GM12892 (cell line): ENCODE results near the gene SPEF1.

Experiments used
- DNase-seq: peaks from one replicate; pipeline ENCODE4 v3.0.0; 2011; ENCODE audit not compliant: insufficient read length
- FAIRE-seq: peaks from 2 replicates; lab custom pipeline; 2011; peaks lifted over from hg19 to GRCh38; lab: Jason Lieb, UNC
- POLR2A ChIP-seq: IDR thresholded peaks from 2 replicates; pipeline ENCODE4 v1.6.1; 2011; ENCODE audit warnings: low read depth, low read length, control low read depth
- POLR2AphosphoS5 ChIP-seq: IDR thresholded peaks from 2 replicates; pipeline ENCODE4 v1.6.1; 2011; ENCODE audit warnings: low read depth, low read length, control low read depth
- TAF1 ChIP-seq: IDR thresholded peaks from 2 replicates; pipeline ENCODE4 v1.6.1; 2011; ENCODE audit warnings: low read depth, mild to moderate bottlenecking, control low read depth, low read length, borderline replicate concordance

The SPEF1 gene

GRCh38 chr20:3749087-3749688, 32.1 kb downstream of the SPEF1 start:
- DNase-seq (no peak), FAIRE-seq (no peak)
- TF ChIP-seq POLR2AphosphoS5 (no peak), TAF1 (no peak), POLR2A (no peak)

DNA sequence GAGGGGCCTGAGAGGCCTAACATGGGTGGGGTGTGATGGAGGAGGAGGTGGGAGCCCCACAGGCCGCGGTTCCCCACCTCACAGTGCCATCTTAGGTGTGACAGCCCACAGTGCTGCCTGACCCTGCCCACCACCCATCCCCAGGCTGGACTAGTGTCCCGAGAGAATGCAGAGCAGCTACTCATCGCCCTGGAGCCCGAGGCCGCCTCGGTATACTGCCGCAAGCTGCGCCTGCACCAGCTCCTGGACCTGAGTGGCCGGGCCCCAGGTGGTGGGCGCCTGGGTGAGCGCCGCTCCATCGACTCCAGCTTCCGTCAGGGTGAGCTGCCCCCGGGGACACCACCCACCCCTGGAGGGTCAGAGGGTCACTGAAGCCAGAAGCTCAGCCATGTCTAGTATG, 33.2 kb downstream of the SPEF1 start:
- DNase-seq = no peak
- no peak for FAIRE-seq
- no peak for TF ChIP-seq POLR2AphosphoS5
- TF ChIP-seq TAF1 = no peak
- no peak for TF ChIP-seq POLR2A

DNA sequence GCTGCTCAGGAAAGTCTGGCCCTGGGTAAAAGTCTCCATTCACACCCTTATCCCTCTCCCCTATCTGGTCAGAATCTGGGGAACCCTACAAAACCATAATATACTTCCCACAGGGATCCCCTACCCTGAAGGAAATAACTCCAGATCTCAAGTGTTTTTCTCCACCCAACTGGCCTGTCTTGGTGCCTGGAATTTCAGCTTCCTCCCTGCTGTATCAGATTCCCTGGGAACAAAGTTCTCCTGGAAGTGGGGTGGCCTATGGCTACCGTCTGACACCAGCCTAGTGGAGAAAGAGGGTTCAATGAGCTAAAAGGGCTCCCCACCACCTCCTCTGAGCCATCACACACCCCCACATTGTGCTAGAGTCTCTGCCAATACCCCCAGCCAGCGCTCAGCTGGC, 33.8 kb downstream of the SPEF1 start:
- TF ChIP-seq POLR2AphosphoS5 = no peak
- no peak for FAIRE-seq

DNA sequence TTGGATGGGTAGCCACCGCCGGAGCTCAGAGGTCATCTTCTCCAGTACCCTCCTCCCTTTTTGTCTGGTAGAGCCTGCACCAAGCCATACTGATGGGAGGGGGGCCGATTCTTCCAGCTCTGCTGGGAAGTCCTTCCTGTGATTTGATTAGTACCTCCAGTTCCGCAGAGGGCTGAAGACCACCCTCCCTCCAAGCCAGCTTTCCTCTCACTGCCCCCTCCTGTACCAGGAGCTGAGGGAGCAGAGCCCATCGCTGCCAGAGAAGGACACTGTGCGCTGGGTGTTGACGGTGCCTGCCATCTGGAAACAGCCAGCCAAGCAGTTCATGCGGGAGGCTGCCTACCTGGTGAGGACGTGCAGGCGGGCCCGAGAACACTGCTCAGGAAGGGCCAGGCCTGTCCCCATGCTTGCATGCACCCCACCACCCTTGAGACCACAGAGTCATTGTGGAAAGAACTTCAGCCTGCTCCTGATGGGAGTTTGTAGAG, 35.5 kb downstream of the SPEF1 start:
- FAIRE-seq (no peak), DNase-seq (no peak)
- TF ChIP-seq TAF1 (no peak), POLR2A (no peak), POLR2AphosphoS5 (no peak)

More for the DNA sequence above, 33.8 kb downstream of the SPEF1 start:
- no peak for DNase-seq

DNA sequence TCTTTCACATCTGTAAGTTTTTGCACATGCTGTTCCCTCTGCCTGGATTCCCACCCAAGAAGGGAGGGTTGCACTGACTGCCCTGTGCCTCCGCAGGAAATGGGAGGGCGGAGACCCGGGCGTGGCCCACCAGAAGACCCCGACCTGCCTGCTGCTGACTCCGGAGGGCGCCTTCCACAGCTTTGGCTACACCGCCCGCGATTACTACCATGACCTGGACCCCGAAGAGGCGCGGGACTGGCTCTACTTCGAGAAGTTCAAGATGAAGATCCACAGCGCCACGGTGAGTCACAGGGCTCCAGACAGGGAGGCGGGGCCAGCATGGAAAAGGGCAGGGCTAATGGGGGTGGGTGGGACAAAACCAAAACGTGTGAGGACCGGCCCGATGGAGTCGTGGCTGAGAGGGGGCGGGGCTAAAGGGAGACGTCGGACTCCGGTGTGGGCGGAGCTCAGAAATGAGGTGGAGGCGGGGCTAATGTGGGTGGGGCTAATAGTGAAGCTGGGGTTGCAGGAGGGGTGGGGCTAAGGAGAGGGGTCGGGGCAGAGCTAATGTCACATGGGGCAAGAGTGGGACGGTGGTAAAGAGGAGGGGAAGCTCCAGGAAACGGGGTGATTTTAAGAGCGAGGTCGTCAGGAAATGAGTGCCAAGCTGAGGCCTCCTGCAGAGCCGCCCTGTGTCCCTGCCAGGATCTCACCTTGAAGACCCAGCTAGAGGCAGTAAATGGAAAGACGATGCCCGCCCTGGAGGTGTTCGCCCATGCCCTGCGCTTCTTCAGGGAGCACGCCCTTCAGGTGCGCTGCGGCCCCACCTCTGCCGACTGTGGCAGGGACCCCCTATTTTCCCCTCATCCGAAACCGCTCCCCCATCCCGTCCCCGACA, 36.2 kb downstream of the SPEF1 start:
- FAIRE-seq (no peak), DNase-seq (no peak)
- no peak for TF ChIP-seq TAF1
- TF ChIP-seq POLR2AphosphoS5 = no peak
- TF ChIP-seq POLR2A = no peak

- DNase-seq (no peak), FAIRE-seq (no peak)
- TF ChIP-seq POLR2A (no peak), POLR2AphosphoS5 (no peak), TAF1 (no peak)
These were observed 37.2 kb downstream of the SPEF1 start for GRCh38 chr20:3744037-3744436.

DNA sequence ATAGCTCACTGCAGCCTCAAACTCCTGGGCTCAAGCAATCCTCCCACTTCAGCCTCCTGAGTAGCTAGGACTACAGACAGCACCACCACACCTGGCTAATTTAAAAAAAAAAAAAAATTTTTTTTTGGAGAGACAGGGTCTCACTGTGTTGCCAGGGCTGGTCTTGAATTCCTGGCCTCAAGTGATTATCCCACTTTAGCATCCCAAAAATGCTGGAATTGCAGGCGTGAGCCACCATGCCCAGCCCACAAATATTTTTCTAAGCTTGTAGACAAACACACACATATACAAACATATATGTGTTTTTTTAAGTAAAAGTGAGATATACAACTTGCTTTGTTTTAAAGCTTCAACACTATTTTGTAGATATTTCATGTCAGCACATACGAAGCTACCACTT, 38.0 kb downstream of the SPEF1 start:
- no peak for TF ChIP-seq TAF1
- no peak for TF ChIP-seq POLR2AphosphoS5
- TF ChIP-seq POLR2A = no peak
- FAIRE-seq (no peak), DNase-seq (no peak)

DNA sequence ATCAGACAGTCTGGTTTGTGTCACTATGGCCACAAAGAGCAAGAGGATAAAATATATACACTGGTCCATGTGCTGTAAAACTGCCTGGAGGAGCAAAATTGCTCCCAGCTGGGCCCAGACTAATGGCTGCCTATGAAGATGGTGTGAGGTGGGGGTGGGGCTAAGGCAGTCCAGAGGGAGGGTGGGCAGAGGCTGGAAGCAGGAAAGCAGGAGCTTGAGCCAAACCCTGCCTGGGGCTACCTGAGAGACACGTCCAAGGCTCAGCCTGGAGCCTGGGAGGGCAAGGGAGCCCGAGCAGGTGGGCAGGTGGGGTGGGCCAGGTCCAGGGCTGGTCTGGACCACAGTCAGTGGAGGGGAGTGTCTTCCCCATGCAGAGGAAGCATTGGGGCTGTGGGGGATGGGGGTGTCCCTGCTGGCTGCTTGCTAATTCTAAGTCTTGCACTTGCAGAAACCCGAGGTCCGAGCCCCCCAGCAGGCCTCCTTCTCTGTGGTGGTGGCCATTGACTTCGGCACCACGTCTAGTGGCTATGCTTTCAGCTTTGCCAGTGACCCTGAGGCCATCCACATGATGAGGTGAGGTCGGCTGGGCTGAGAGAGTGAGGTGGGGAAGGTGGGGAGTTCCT, 39.3 kb downstream of the SPEF1 start:
- DNase-seq = no peak
- FAIRE-seq = no peak
- TF ChIP-seq TAF1 (no peak), POLR2A (no peak), POLR2AphosphoS5 (no peak)

- FAIRE-seq (no peak), DNase-seq (no peak)
- TF ChIP-seq TAF1 (no peak), POLR2A (no peak), POLR2AphosphoS5 (no peak)
These were observed 40.5 kb downstream of the SPEF1 start for GRCh38 chr20:3740615-3741301.

GRCh38 chr20:3739926-3740451, 41.3 kb downstream of the SPEF1 start:
- FAIRE-seq = no peak
- TF ChIP-seq TAF1 (no peak), POLR2AphosphoS5 (no peak), POLR2A (no peak)
- DNase-seq = no peak
